GM19351 (cell line): ENCODE data around the gene ZNF784.

Source experiments
- ATAC-seq: cut with Tn5 transposase; IDR thresholded peaks from one replicate; pipeline ENCODE4 v1.9.1; 2021; ENCODE audit warnings: mild to moderate bottlenecking, moderate library complexity; ENCODE audit not compliant: unreplicated experiment

ZNF784 gene

DNA sequence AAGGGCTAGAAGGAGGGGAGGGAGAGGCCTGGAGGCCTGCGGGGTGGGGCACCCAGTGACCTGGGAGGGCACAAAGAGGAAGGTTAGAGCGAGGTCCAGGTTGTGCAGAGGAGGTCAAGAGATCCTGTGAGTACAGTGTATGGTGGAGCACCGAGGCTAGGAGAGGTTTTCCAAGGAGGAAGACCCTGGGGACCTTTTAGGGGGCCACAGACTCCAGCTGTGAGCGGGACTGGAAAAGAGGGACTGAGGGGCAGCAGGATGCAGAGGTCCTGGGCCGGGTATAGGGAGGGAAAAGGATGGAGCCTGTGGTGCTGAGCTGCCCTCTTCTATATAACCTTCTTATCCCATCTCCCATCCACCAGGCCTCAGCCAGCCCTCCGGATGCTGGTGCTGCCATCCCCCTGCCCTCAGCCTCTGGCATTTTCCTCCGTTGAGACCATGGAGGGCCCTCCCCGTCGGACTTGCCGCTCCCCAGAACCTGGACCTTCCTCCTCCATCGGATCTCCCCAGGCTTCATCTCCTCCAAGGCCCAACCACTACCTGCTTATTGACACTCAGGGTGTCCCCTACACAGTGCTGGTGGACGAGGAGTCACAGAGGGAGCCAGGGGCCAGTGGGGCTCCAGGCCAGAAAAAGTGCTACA is 19.9 kb upstream of the ZNF784 start:
- no peak for ATAC-seq

DNA sequence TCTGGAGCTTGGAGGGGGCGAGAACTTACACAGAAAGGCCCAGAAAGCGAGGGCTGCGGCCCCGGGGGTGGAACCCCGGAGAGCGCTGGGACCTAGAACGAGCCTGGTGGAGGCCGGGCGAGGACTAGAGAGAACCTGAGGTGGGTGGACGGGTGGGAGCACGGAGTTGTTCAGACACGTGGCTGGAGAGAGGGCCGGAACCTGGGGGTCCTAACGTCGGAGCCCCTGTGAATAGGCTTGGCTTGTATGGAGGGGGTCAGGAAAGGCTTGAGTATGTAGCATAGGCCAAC is 19.5 kb upstream of the ZNF784 start:
- ATAC-seq, result no peak

DNA sequence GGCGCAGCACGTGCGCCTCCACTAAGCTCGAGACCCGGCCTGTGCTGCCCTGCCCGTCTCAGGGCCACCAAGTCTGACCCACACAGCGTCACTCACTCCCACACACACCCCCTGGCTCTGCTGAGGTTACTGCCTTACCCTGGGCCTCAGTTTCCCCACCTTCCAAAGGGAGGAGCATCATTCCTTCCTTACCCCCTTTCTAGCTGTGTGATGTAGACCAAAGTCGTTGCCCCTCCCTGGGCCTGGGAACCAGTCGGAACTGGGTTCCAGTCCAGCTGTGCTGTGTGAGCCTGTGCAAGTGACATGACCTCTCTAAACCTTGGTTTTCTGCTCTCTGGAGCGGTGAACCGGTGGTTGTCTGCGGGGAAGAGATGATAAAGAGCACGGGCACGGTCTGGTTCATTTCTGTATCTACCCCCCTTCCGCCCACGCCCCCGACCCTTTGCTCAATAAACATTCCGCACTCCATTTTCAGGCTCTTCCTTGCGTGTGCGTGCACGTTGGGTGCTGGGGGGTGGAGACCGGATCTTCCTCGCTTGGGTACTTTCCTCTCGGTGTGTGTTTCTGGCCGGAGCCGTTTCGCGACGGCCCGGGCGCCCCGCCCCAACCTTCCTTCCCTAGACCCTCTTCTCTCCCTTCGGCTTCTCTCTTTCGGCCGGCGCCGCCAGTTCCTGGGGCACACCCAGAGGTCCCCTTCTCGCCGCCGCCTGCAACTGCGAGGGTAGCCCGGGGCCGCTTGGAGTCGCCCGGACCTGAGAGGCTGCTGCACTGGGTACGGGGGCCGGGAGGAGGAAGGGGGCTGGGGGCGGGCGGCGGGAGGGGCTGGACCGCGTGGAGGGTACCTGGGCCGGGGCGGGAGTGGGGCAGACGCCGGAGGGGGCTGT is 18.9 kb upstream of the ZNF784 start, which contains the start of gene ZNF581:
Gene ZNF581 (plus strand): TSS at position 647 of the 884 bp plus-strand sequence. CDS start 923 bp downstream, outside the sequence.
- no peak for ATAC-seq

DNA sequence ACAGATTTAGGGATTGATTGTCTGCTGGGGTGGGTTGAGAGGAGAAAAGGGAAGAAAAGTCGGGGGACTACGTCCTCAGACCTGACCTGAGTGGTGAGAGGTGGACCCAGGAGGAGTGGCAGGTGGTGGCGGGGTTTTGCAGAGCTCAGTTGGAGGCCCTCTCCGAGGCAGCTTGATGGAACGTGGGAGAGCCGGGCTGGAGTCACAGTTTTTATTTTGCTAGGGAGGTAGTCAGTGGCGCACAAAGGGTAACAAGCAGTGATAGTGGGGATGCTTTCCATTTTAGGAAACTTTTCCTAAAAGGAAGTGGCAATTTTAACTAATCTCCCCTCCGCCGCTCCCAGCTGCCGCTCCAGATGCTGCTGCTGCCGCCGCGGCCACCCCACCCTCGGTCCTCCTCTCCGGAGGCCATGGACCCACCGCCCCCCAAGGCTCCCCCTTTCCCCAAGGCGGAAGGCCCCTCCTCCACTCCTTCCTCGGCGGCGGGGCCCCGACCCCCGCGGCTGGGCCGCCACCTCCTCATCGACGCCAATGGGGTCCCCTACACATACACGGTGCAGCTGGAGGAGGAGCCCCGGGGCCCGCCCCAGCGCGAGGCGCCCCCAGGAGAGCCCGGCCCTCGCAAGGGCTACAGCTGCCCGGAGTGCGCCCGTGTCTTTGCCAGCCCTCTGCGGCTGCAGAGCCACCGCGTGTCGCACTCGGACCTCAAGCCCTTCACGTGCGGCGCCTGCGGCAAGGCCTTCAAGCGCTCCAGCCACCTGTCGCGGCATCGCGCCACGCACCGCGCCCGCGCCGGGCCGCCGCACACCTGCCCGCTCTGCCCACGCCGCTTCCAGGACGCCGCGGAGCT is 18.0 kb upstream of the ZNF784 start:
- no peak for ATAC-seq

DNA sequence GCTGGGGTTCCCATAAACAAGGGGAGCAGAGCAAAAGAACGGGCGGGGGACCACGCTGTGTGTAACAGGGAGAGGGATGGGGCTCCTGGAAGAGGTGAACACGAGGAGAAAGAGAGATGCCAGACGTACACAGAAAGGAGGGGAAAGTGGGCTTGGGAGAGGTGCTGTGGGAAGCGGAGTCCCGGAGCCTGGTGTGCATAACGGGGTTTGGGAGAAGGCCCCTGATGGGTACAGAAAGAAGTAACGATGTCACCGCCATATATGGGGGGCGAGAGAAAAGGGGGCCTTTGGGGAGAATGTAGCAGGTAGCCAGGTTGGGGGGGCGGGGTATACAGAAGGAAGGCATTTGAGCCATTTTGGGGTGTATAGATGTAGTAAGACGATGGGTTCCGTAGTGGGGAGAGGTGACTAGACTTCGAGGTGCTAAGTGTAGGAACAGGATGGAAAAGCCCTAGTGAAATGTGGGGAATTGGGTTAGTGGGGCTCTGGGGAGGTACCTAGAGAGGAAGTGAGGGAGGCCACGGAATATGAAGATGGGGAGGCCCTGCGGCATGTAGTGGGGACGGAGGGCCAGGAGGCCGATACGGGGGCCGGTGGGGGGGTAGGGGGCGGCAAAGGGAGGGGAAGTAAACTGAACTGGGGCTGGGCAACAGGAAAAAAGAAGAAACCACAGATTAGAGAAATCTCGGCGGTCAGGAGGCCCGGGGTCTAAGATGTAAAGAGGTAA is 17.2 kb upstream of the ZNF784 start:
- ATAC-seq, result no peak

DNA sequence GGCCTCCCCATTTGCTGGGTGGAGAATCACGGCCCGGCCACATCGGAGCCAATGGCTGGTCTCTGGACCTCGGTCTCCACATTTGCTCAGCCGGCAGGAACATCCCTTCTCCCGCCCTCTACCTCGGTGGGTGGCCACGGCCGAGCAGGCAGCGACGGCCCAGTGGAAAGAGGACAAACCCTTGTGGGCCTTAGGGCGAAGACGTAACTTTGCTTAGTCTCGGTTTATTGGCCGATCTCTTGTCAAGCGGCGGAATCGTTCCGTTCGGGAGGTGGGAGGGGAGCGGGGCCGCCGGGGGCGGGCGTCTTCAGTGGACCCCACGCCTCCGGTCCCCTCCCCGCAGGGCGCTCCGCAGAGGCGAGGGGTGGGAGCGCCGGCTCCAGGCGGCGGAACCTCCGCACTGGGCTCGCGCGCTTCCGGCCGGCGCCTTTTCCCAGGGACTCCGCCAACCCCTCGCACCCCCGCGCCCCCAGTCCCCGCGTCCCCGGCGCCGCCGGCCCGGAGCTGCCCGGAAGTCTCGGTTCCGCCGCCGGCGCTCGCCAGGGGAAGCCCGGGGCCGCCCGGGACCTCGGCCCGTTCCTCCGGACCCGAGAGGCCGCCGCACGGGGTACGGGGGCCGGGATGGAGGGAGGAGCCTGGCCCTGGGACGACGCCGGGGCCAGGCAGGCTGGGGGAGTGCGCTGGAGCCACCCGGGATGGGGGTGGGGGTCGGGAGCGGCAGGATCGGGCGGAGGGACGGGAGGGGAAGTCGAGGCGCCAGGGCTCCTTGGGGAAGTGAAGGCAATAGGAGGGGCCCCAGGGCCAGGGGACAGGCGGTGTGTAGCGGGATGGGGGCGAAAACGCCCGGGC is 16.4 kb upstream of the ZNF784 start, which contains the start of gene ZNF580:
Gene ZNF580 (plus strand): TSS at position 426 of the 849 bp plus-strand sequence. CDS start 1,507 bp downstream, outside the sequence.
- peak; percentile 24 for ATAC-seq

DNA sequence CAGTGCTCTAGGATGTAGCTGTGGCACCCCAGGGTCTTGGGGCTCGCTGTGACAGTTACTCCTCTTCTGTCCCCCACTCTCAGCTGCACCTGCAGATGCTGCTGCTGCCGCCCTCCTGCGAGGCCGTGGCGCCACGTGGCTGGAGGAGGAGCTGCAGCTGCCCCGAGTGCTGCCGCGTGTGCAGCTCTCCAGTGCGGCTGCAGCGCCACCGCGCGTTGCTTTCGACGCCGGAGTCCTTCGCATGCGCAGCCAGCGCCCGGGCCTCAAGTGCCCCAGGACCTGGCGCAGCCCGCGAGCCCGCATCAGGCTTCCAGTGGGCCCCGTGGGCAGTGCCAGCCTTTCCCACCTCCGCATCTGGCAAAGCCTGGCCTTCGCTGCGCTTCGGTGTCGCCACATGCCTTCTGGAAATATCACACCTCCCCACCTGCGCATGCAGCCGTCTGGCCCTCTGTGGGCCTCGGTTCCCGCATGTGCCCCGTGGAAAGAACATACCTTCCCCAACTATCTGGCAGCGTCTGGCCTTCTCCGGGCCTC is 15.7 kb upstream of the ZNF784 start:
- ATAC-seq, result no peak

DNA sequence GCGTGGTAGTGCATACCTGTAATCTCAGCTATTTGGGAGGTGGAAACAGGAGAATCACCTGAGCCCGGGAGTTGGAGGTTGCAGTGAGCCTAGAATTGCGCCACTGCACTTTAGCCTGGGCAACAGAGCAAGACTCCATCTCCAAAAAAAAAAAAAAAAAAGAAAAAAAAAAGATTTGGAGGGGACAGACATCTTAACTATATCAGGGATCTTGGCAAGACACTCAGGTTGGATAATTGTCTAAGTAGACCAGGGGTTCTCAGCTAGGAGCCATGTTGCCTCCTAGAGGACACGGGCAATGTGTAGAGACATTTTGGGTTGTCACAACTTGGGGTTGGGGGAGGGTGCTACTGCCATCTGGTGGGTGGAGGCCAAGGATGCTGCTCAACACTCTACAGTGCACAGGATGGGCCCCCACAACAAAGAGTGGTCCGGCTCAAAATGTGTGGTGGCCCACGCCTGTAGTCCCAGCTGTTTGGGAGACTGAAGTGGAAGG is 14.5 kb upstream of the ZNF784 start:
- ATAC-seq, result no peak

DNA sequence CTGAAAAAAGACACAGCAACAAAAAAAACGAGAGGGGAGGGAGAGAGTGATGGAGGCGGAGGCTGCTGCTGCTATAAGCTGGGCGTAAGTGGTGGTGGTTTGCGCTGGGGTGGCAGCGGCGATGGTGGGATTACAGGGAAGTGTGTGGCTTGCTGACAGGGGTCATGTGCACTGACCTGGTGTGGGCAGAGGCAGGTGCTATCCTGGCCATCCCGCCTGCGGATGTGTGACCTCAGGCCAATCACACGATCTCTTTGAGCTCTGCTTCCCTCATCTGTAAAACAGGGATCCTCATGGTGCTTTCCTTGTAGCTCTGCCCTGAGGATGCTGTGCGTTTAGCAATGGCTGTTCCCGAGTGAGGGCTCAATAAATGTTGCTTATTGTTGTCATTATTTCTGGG is 13.2 kb upstream of the ZNF784 start:
- no peak for ATAC-seq

DNA sequence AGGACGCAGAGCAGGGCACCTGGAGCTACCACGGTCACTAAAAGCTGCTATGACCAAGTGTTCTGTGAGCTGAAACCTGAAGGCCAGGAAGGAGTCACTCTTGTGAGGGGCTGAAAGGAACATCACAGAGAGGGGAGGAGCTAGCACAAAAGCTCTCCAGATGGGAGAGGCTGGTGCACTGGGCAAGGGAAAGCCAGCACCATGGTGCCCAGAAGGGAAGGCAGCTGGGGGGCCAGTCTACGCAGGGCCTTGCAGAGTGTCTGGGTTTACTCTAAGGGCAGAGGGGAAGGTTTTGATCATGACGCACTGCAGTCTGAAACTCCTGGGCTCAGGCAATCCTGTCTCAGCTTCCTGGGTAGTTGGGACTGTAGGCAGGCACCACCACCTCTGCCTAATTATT is 12.4 kb upstream of the ZNF784 start:
- ATAC-seq, result no peak

DNA sequence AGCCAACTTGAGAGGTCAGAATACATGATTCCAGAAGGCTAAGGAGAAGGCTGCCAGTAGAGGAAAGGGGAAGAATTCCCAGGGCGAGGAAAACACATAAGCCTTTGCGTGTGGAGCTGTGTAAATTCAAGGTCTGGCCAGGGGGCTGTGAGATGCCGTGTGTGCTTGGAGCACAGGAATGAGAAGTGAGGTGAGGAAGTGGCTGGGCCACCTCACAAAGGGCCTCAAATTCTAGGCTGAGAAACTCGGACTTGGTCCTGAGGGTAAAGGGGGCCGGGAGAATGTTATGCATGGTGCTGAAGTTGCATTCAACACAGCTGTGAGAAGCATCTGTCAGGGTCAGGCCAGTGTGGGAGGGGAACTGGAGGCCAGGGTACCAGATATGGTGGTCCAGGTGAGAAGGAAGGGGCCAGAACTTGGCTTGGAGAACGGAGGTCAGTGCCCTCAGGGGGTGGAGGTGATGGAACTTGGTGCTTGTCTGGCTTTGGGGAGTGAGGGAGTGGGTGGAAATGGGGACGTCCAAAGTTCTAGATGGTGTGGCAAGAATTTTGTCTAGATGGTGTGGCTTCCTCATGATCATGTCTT is 11.6 kb upstream of the ZNF784 start:
- no peak for ATAC-seq

DNA sequence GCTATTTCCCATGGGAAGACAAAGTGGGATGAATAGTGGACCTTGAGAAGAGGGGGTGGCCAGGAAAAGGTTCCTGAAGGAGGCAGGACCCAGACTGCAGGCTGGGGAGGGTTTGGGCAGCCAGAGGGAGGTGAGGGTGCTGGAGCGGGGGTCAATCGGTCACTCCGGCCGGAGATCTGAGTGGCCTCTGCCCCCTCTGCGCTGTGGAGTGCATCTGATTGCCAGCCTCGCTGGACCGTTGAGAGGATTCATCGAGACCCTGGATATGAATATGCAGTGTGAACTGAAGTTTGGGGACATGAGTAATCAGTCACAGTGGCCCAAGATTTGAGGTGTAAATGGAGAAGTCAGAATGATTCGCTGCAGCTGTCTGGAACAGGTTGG is 11.0 kb upstream of the ZNF784 start:
- no peak for ATAC-seq

DNA sequence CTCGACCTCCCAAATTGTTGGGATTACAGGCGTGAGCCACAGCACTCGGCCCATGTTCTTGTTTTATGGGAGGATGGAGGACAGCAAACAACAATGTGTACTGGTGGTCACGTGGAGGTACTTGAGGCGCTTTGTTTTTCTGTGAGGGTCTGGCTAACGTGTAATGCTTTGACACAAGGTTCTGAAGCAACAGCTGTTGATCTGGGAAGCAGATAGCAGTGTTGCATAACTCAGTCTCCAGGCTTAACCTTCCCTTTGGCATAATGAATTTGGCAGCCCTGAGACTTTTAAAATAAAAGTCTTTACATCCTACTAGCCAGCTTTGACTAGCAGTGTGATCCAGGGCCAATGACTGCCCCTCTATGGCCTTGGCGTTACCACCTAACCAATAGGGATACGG is 9.5 kb upstream of the ZNF784 start:
- ATAC-seq, result no peak

DNA sequence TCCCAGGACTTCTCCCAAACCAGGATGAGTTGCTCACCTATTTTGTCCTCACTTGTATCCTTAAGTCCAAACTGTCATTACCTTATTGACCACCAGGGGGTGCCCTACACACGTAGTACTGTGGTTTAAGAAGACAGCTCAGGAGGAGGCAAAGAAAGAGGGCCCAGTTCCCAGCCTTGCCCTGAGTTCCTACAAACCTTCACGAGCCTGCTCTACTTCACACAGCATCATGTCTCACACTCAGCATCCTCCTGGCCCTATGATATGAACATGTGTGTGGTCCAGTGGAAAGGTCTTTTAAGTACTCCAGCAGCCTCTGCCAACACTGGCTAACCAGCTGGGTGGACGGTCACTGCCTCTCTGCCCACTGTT is 8.1 kb upstream of the ZNF784 start:
- ATAC-seq, result no peak

DNA sequence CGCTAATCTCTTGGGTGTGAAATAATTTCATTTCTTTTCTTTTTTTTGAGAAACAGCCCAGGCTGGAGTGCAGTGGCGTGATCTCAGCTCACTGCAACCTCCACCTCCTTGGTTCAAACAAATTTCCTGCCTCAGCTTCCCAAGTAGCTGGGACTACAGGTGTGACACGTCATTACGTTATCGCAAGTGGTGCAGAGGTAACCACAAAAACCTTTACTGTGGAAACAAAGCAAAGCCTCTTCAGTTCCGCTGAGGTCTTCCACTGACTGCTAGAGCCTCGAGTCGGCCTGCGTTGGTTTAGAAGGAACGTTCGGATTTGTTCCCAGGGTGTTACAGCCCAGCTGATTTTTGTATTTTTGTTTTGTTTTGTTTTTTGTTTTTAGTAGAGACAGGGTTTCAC is 2.0 kb upstream of the ZNF784 start:
- no peak for ATAC-seq

DNA sequence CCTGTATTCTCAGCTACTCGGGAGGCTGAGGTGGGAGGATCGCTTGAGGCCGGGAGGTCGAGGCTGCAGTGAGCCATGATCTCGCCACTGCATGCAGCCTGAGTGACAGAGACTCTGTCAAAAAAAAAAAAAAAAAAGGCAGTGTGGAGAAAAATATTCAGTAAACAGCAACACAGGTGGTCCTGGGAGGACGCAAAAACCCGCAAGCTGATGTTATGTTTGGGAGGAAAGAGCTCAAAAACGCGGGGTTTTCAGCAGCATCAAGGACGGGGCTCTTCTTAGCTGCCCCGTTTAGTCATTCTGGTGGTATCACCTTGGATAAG is 599 bp upstream of the ZNF784 start:
- ATAC-seq, result no peak

DNA sequence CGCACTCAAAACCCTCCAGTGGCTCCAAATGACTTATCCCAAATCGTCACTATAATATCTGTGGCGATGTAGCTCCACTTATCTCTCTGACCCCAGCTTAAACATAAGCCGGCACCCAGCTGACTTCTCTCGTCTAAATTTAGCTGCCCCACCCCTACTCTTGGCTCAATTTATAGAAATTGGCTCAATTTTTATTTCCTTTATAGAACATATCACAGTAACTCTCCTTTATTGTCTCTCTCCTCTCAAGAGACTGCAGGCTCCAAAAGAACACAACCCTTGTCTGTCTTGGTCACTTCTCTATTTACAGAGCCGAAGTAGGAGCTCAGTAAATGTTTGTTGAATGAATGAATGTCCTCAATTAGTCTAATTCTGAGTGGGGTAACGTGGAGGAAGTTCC is 805 bp downstream of the ZNF784 start:
- ATAC-seq, result no peak

DNA sequence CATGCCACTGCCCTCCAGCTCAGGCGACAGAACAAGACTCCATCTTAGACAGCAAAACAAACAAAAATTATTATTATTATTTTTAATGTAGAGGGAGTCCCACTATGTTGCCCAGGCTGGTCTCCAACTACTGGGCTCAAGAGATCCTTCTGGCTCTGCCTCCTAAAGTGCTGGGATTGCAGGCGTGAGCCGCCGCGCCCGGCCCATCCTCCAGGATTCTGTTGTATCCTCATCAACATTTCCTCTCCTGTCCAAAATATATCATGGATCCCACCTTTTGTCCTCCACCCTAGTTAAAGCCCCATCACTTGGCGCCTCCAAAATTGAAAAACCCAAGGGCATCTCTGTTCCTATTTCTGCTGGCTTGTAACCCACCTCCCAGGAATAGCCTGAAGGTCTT is 1.2 kb downstream of the ZNF784 start:
- no peak for ATAC-seq

DNA sequence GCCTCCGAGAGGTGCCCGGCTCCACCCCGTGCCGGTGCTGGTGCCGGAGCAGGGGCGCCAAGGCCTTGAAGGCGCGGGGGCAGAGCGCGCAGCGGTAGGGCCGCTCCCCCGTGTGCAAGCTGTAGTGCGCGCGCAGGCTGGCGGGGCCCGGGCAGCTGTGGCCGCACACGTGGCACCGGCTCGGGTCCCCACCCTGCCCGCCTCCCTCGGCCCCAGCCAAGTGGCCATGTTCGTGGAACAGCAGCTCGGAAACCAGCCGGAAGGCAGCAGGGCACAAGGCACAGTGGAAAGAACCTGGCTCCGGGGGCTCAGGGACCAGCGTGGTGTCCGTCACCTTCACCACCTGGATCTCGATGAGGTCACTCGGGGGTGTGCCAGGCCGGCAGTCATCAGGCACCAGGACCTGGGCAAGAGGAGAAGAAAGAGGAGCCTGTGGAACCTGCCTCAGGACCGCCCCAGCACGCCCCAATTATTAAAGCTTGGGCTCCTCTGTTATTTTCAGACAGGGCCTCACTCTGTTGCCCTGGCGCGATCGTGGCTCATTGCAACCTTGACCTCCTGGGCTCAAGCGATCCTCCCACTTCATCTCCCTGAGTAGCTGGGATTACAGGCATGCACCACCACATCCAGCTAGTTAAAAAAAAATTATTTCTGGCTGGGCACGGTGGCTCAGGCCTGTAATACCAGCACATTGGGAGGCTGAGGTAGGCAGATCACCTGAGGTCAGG is 2.0 kb downstream of the ZNF784 start:
- no peak for ATAC-seq
